GM12878 (cell line): ENCODE results near the gene CLEC4G.

Source experiments
- BHLHE40 ChIP-seq, 2 experiments: fragments of 450-650 bp in 1 of 2; IDR thresholded peaks; 2 replicates each; pipeline ENCODE4 v1.6.1; 2011 to 2017; ENCODE audit warnings: low read depth in 2 of 2, borderline replicate concordance in 1 of 2, improper control_type of control experiment in 1 of 2, low read length in 1 of 2, mild to moderate bottlenecking in 1 of 2
- HDGF ChIP-seq: fragments of 450-650 bp; IDR thresholded peaks from 2 replicates; pipeline ENCODE4 v1.6.1; 2016; ENCODE audit warnings: antibody characterized with exemption
- POLR2AphosphoS2 ChIP-seq: IDR thresholded peaks from 2 replicates; pipeline ENCODE4 v1.6.1; 2011; ENCODE audit warnings: low read depth, mild to moderate bottlenecking, low read length, improper control_type of control experiment, moderate library complexity
- REST ChIP-seq: IDR thresholded peaks from 2 replicates; pipeline ENCODE4 v1.6.1; 2012; ENCODE audit warnings: mild to moderate bottlenecking, low read depth, low read length

- no peak for TF ChIP-seq REST
- peak in 1 of 2 experiments; percentile 29; a peak in 1 of 4 replicates for TF ChIP-seq BHLHE40 (IDR thresholded peaks at IDR 0.05; ENCODE audit: borderline replicate concordance in 1 of 2, low read depth in 2 of 2, low read length in 1 of 2)
- no peak for TF ChIP-seq POLR2AphosphoS2
- TF ChIP-seq HDGF: no peak
These were observed 13.2 kb downstream of the CLEC4G start for GRCh38 chr19:7718668-7719067.
